Measurements from ENCODE around the gene LANCL2. TPM values are rescaled to one million over a fixed set of nuclear protein-coding genes. Genes with fewer than 3 reads are reported as not detected.

LANCL2 gene
- total and polyA plus RNA-seq, 9 of the 15 experiments (the other 6 are each of a cell fraction or from before 2014, with no cell fraction given) = 5.3 to 18.5 (median 13.5) TPM

GRCh38 chr7:55411844-55412243, 46.7 kb downstream of the LANCL2 start:
- H4K20me1 ChIP-seq (replicated peaks; ENCODE audit: control insufficient read depth, insufficient read depth, low read length) = no peaks in the 10 kb centered on the region
- H3K9ac ChIP-seq (ENCODE audit: insufficient read depth in 1 of 2, low read depth in 2 of 2, low read length in 2 of 2) = no peak overlapping the region
- POLR2A ChIA-PET = no interaction called here
- H3K9me3 ChIP-seq (replicated peaks; ENCODE audit: control insufficient read depth, insufficient read depth, low read depth, low read length) = no peaks in the 10 kb centered on the region
- intact Hi-C loops (cut with micrococcal nuclease) (loop anchor here (10.0 kb wide), 1 partner anchor 637 kb away; no protein-coding TSS in a partner anchor), in situ Hi-C loops (cut with MboI) (no loop called here)
- ATAC-seq (no peak), DNase-seq (ENCODE audit: extremely low read depth in 1 of 4, low spot score in 3 of 4) (no peak), FAIRE-seq (no peak)
- no peak for TF ChIP-seq ZNF561 (CRISPR knock-in tag; conservative IDR thresholded peaks at IDR 0.05)
- TF ChIP-seq CHD7 (IDR thresholded peaks at IDR 0.05; ENCODE audit: low read depth, low read length) = no peak
- no peak for TF ChIP-seq MYNN (IDR thresholded peaks at IDR 0.05)
- TF ChIP-seq MYNN (CRISPR knock-in tag; IDR thresholded peaks at IDR 0.05) = no peak
- no TSS peak for BruUV-seq (replicated peaks)
- CTCF ChIA-PET (ENCODE audit: low intra/inter-chr PET ratio) = no interaction called here
- no peaks in the 10 kb centered on the region for H3K9me1 ChIP-seq (ENCODE audit: control insufficient read depth, insufficient read depth, low read length)
- H3K27me3 ChIP-seq (ENCODE audit: control insufficient read depth in 2 of 2, insufficient read depth in 2 of 2, low read length in 2 of 2) = no peaks in the 10 kb centered on the region
- no peak overlapping the region for H2AFZ ChIP-seq (ENCODE audit: low read depth, low read length)
- H3K36me3 ChIP-seq (ENCODE audit: control insufficient read depth, insufficient read depth, low read length) = peaks cover 5% of the 10 kb centered on the region; the same call in 1 of the 3 replicates
- H3K4me2 ChIP-seq (ENCODE audit: insufficient read depth, low read length) = no peak overlapping the region
- H3K27ac ChIP-seq (ENCODE audit: extremely low read depth, low read depth, low read length) = no peak overlapping the region
- no peaks in the 10 kb centered on the region for H3K79me2 ChIP-seq (ENCODE audit: control insufficient read depth, insufficient read depth, low read length)
- peaks cover 0 to 10% of the 10 kb centered on the region in 2 experiments; a peak in 2 of 5 replicates for H3K4me1 ChIP-seq (replicated peaks in 1 of 2; ENCODE audit: control insufficient read depth in 2 of 2, insufficient read depth in 2 of 2, low read length in 2 of 2)
- no peak overlapping the region for H3K4me3 ChIP-seq
- WGBS (ENCODE audit: insufficient coverage, low coverage, missing lambda C conversion rate) = 89% methylated on average over 8 of the region's 12 CpGs
